ENCODE results near the gene RNASEH2C. TPM values are rescaled to one million over a fixed set of nuclear protein-coding genes. Genes with fewer than 3 reads are reported as not detected.

RNASEH2C gene
- total RNA-seq, 1 experiment from 2014 or later = 57.7 TPM

- no peaks in the 10 kb centered on the region for H3K27me3 ChIP-seq (ENCODE audit: insufficient read depth, low read length)
- H4K91ac ChIP-seq (ENCODE audit: insufficient read length, low read depth, low read length) = no peak overlapping the region
- no peak overlapping the region for H3K18ac ChIP-seq (ENCODE audit: insufficient read length, low read depth, low read length)
- H3K27ac ChIP-seq (ENCODE audit: insufficient read length, low read depth, low read length) = no peak overlapping the region
- H3K4me2 ChIP-seq (ENCODE audit: insufficient read depth, insufficient read length, low read length) = peak overlapping the region; percentile 74
- H2BK5ac ChIP-seq (ENCODE audit: insufficient read length, low read length) = no peak overlapping the region
- no peak overlapping the region for H3T11ph ChIP-seq (ENCODE audit: low read length)
- H3K79me2 ChIP-seq (ENCODE audit: insufficient read depth, low read length) = no peaks in the 10 kb centered on the region
- no peak overlapping the region for H2BK12ac ChIP-seq (ENCODE audit: insufficient read length, low read depth, low read length)
- no peak overlapping the region for H3K9ac ChIP-seq (ENCODE audit: extremely low read depth, insufficient read length, low read length)
- H3K9me3 ChIP-seq (ENCODE audit: control insufficient read depth, low read depth, low read length) = no peaks in the 10 kb centered on the region
- TF ChIP-seq, protein P1, sequence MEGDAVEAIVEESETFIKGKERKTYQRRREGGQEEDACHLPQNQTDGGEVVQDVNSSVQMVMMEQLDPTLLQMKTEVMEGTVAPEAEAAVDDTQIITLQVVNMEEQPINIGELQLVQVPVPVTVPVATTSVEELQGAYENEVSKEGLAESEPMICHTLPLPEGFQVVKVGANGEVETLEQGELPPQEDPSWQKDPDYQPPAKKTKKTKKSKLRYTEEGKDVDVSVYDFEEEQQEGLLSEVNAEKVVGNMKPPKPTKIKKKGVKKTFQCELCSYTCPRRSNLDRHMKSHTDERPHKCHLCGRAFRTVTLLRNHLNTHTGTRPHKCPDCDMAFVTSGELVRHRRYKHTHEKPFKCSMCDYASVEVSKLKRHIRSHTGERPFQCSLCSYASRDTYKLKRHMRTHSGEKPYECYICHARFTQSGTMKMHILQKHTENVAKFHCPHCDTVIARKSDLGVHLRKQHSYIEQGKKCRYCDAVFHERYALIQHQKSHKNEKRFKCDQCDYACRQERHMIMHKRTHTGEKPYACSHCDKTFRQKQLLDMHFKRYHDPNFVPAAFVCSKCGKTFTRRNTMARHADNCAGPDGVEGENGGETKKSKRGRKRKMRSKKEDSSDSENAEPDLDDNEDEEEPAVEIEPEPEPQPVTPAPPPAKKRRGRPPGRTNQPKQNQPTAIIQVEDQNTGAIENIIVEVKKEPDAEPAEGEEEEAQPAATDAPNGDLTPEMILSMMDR (conservative IDR thresholded peaks at IDR 0.05) = no peak
- H4K8ac ChIP-seq (replicated peaks; ENCODE audit: insufficient read length, low read depth, low read length) = no peak overlapping the region
- H3K23me2 ChIP-seq (ENCODE audit: insufficient read length, low read depth, low read length, poor library complexity, severe bottlenecking) = peaks cover 9% of the 10 kb centered on the region
- no peak overlapping the region for H3K56ac ChIP-seq (ENCODE audit: insufficient read length, low read depth, low read length)
- H3K4ac ChIP-seq (ENCODE audit: low read depth, low read length) = no peak overlapping the region
- H3K27me3 Mint-ChIP-seq (ENCODE audit: low read depth) = peaks cover 8% of the 10 kb centered on the region
- no peaks in the 10 kb centered on the region for H3K9me3 Mint-ChIP-seq
- H2AFZ ChIP-seq (ENCODE audit: low read length) = no peak overlapping the region
- WGBS (ENCODE audit: extremely low coverage, insufficient read length, low lambda C conversion rate) = no CpG with 5 or more reads among the region's 10 CpGs
- DNase-seq = no peak
- no peak overlapping the region for H2BK15ac ChIP-seq (ENCODE audit: low read depth, low read length)
- no peaks in the 10 kb centered on the region for H3K79me1 ChIP-seq (ENCODE audit: insufficient read depth, low read depth, low read length, poor library complexity, severe bottlenecking)
- H3K14ac ChIP-seq (ENCODE audit: insufficient read depth, low read length) = no peak overlapping the region
- peak overlapping the region; percentile 92 to 93 for H3K4me3 Mint-ChIP-seq
- H3K4me1 ChIP-seq (ENCODE audit: insufficient read depth, low read length) = no peaks in the 10 kb centered on the region
- H2BK20ac ChIP-seq (ENCODE audit: low read depth, low read length, poor library complexity, severe bottlenecking) = no peak overlapping the region
- H2BK120ac ChIP-seq (ENCODE audit: low read depth, low read length, poor library complexity, severe bottlenecking) = no peak overlapping the region
- H3K36me3 Mint-ChIP-seq (ENCODE audit: insufficient read depth in 1 of 3, low read depth in 3 of 3) = peaks cover 36 to 59% (median 51%) of the 10 kb centered on the region in 3 experiments
- peak overlapping the region in 1 of 3 experiments; percentile 59; a peak in 1 of 7 replicates for H3K27ac Mint-ChIP-seq
- H4K20me1 ChIP-seq (ENCODE audit: control insufficient read depth, insufficient read depth, insufficient read length) = no peaks in the 10 kb centered on the region
- peaks cover 7 to 10% of the 10 kb centered on the region in 2 experiments; a peak in 3 of 4 replicates for H3K4me1 Mint-ChIP-seq
- no peak overlapping the region for H4K5ac ChIP-seq (ENCODE audit: insufficient read length, low read depth, low read length)
- H3K23ac ChIP-seq (ENCODE audit: insufficient read length, low read depth, low read length) = no peak overlapping the region
- H2AK5ac ChIP-seq (ENCODE audit: insufficient read length, low read length) = no peak overlapping the region
These were observed 1.6 kb downstream of the RNASEH2C start for GRCh38 chr11:65718964-65719492.
